Epidermal melanocyte (primary cell): ENCODE data around the gene TMEM200A.

ENCODE experiments used
- DNase-seq: peaks from one replicate; pipeline ENCODE4 v3.0.0; 2011; ENCODE audit warnings: low spot score; ENCODE audit not compliant: insufficient read length

The TMEM200A gene

GRCh38 chr6:130485870-130486269 is 120.1 kb downstream of the TMEM200A start:
- no peak for DNase-seq

- no peak for DNase-seq
These were observed 120.6 kb downstream of the TMEM200A start for GRCh38 chr6:130486417-130486816.

DNA sequence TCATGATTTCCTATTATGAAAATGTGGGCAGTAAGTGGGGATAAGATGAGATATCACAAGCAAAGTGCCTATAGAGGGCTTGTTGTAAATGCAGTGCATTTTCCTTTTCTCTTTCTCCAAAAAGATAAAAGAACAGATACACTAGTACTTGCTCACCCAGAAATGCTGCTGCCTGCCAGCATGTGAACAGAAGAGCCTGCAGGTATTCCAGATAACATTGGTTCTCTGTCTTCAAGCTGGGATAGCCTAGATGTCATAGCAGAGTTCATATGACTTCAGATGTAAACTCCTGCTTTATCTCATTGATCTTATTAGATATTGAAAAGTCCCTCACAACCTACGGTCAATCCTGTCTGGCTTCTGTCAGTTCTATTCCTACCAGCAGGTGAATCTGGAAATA is 123.7 kb downstream of the TMEM200A start:
- no peak for DNase-seq
